HepG2 (cell line): ENCODE data around the gene PCBP4. TPM values are rescaled to one million over a fixed set of nuclear protein-coding genes. Genes with fewer than 3 reads are reported as not detected.

Experiments used
- AKNA ChIP-seq: sonication (generic); formaldehyde crosslinking; IDR thresholded peaks from 2 replicates; pipeline ENCODE4 v1.4.0; 2020; ENCODE audit warnings: missing genetic modification reagents, borderline replicate concordance
- CEBPB ChIP-seq: IDR thresholded peaks from 2 replicates; pipeline ENCODE4 v1.6.1; 2011; ENCODE audit warnings: low read depth, low read length, improper control_type of control experiment, borderline replicate concordance
- EZH2 ChIP-seq: conservative IDR thresholded peaks from 2 replicates; pipeline ENCODE4 v1.6.1; 2012; ENCODE audit warnings: mild to moderate bottlenecking, low read depth, low read length, moderate library complexity
- FOSL2 ChIP-seq: sonication (generic); formaldehyde crosslinking; IDR thresholded peaks from 2 replicates; pipeline ENCODE4 v1.4.0; 2020; ENCODE audit warnings: missing genetic modification reagents
- GTF2F1 ChIP-seq: fragments of 150-350 bp; IDR thresholded peaks from 2 replicates; pipeline ENCODE4 v1.6.1; 2014; ENCODE audit warnings: low read length
- MED8 ChIP-seq: sonication (generic); formaldehyde crosslinking; IDR thresholded peaks from 2 replicates; pipeline ENCODE4 v1.8.1; 2023; ENCODE audit warnings: mild to moderate bottlenecking, missing genetic modification reagents; ENCODE audit not compliant: insufficient replicate concordance
- MEIS2 ChIP-seq: sonication (generic); formaldehyde crosslinking; IDR thresholded peaks from 2 replicates; pipeline ENCODE4 v1.9.0; 2021; ENCODE audit warnings: mild to moderate bottlenecking, missing genetic modification reagents
- MTERF4 ChIP-seq: sonication (generic); formaldehyde crosslinking; IDR thresholded peaks from 2 replicates; pipeline ENCODE4 v1.8.0; 2023; ENCODE audit warnings: mild to moderate bottlenecking, missing genetic modification reagents
- MYC ChIP-seq: sonication (generic); formaldehyde crosslinking; IDR thresholded peaks from 2 replicates; pipeline ENCODE4 v1.9.0; 2021; ENCODE audit warnings: missing genetic modification reagents, borderline replicate concordance
- PBX3 ChIP-seq: sonication (generic); formaldehyde crosslinking; IDR thresholded peaks from 2 replicates; pipeline ENCODE4 v1.8.1; 2023; ENCODE audit warnings: missing genetic modification reagents, inconsistent platforms, borderline replicate concordance
- RBFOX2 ChIP-seq: fragments of 200-400 bp; formaldehyde crosslinking; IDR thresholded peaks from 2 replicates; pipeline ENCODE4 v1.6.1; 2017; ENCODE audit warnings: low read depth, mild to moderate bottlenecking, low read length
- SP4 ChIP-seq: sonication (generic); formaldehyde crosslinking; IDR thresholded peaks from 2 replicates; pipeline ENCODE4 v1.8.1; 2023; ENCODE audit warnings: mild to moderate bottlenecking, missing genetic modification reagents
- THAP9 ChIP-seq: sonication (generic); formaldehyde crosslinking; IDR thresholded peaks from 2 replicates; pipeline ENCODE4; 2020; ENCODE audit warnings: missing genetic modification reagents, mild to moderate bottlenecking, borderline replicate concordance
- ZNF160 ChIP-seq: sonication (generic); formaldehyde crosslinking; IDR thresholded peaks from 2 replicates; pipeline ENCODE4 v1.8.0; 2022; ENCODE audit warnings: mild to moderate bottlenecking, inconsistent platforms, missing genetic modification reagents
- ZNF17 ChIP-seq: sonication (generic); formaldehyde crosslinking; IDR thresholded peaks from 2 replicates; pipeline ENCODE4 v1.5.0; 2020; ENCODE audit warnings: mild to moderate bottlenecking, missing genetic modification reagents
- ZNF234 ChIP-seq: sonication (generic); formaldehyde crosslinking; conservative IDR thresholded peaks from 2 replicates; pipeline ENCODE4 v1.5.1; 2020; ENCODE audit warnings: mild to moderate bottlenecking, missing genetic modification reagents
- ZNF30 ChIP-seq: sonication (generic); formaldehyde crosslinking; IDR thresholded peaks from 2 replicates; pipeline ENCODE4 v1.5.0; 2020; ENCODE audit warnings: mild to moderate bottlenecking, missing genetic modification reagents
- ZNF83 ChIP-seq: sonication (generic); formaldehyde crosslinking; IDR thresholded peaks from 2 replicates; pipeline ENCODE4 v1.4.0; 2020; ENCODE audit warnings: missing genetic modification reagents, mild to moderate bottlenecking, borderline replicate concordance
- polyA plus RNA-seq, 8 experiments: library from polyadenylated mRNA; depleted of rRNA in 3 of 8; stranded (reverse) in 7 of 8; unstranded in 1 of 8; fragments of >200 nt; fragmentation: Illumina TruSeq in 4 of 8; extraction: Trizol in 4 of 8; gene quantifications; 2 replicates each; pipeline versions ENCODE4 v1.2.1 to v1.2.3, GENCODE V29; 2011 to 2016; ENCODE audit warnings: low read depth in 4 of 8, missing spikeins in 1 of 8, mixed read lengths in 1 of 8; ENCODE audit not compliant: insufficient read depth in 1 of 8
- total RNA-seq, 5 experiments: library from RNA; depleted of rRNA; stranded (reverse); fragments of >200 nt; fragmentation: Illumina TruSeq; extraction: Trizol; gene quantifications; 2 replicates each; pipeline ENCODE4 v1.2.3, GENCODE V29; 2016; ENCODE audit warnings: low read depth in 1 of 5

The PCBP4 gene
- total and polyA plus RNA-seq, 2 of the 13 experiments (the other 11 are each of a cell fraction or from before 2014, with no cell fraction given), result 36.8 to 51.3 TPM

- TF ChIP-seq THAP9 (no peak), RBFOX2 (peak; percentile 80), MYC (CRISPR knock-in tag) (0 out of 2 replicates have a peak, but pooled peaks have one; percentile 7), SP4 (peak; percentile 64; the same call in 1 of the 2 replicates), CEBPB (no peak), MEIS2 (CRISPR knock-in tag) (no peak; the same call in 1 of the 2 replicates), AKNA (CRISPR knock-in tag) (no peak), EZH2 (no peak), ZNF30 (CRISPR knock-in tag) (no peak), ZNF160 (no peak), ZNF83 (CRISPR knock-in tag) (no peak), FOSL2 (CRISPR knock-in tag) (no peak), MED8 (CRISPR knock-in tag) (no peak), MTERF4 (CRISPR knock-in tag) (0 out of 2 replicates have a peak, but pooled peaks have one; percentile 52), ZNF17 (no peak), ZNF234 (CRISPR knock-in tag) (no peak), GTF2F1 (no peak), PBX3 (no peak)
Observed at GRCh38 chr3:51967384-51968169, at the start of gene PCBP4 (continued).
